Measurements from ENCODE around the gene SEBOX.

Gene SEBOX

DNA sequence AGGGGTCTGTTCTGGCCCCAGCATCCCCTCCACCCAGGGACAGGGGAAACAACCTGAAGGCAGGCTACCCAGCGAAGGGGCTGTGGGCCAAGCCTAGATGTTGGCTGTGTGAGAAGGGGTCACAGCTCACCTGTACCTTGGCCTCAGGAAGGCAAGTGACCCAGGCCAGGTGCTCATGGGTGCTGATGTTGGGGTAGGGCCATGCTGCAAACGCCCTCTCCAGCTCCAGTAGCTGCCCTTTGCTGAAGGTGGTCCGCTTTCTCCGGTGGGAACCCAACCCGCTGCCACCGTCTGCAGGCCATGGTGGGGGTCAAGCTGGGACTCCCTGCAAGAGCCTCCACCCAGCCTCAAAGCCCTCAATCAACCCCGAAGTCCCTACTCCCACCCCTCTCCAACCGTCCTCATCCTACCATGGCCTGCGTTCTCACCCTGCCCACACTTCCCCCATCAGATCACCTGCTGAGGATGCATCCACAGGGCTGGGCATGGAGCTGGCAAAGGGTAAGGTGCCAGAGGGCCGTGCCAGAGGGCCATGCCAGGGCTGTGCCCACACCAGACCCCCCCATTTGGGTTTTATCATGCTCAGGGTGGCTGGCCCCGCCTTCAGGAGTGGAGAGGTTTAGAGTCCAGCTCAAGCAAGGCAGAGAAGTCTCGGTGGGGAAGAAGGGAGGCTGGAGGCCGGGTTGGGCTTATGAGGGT, at the start of gene SEBOX:
Gene SEBOX (minus strand): TSS at position 535 of the 699 bp plus-strand sequence. CDS start 48 bp downstream, at position 487.
- DNase-seq (ENCODE audit: low spot score): no peak

GRCh38 chr17:28413804-28414203, 48.8 kb upstream of the SEBOX start:
- no peak for DNase-seq (ENCODE audit: low spot score)

DNA sequence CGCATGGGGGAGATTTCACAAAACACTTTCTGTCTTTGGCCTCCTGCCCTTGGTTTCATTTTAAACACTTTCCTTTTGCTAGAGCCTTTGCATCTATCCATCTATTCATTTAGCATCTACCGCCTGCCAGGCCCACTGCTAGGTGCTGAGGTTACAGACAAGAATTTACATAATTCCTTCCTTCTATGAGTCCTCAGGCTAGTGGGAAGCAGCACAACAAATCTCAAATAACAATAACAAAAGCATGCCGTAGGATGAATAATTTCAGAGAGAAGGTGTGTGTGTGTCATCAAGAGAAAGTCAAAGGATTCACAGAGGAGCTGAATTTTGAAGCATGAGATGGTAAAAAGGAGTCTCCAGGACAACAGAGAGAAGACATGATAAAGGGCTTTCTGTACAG, 47.1 kb upstream of the SEBOX start:
- DNase-seq (ENCODE audit: low spot score): no peak

DNA sequence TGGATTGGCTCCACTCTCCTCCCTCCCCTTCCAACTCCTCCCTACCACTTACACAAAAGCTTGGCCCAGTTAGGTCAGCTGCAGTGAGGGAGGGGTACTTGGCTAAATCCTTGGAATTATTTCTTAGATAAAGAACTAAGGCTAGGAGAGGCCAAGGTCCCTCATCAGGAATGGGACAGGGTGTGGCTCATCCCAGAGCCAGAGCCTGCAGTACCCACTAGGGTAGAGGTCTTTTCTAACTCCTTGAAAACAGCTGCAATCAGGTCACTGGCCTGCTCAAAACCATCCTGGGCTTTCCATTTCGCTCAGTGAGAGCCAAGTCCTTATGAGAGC, 42.9 kb upstream of the SEBOX start:
- DNase-seq (ENCODE audit: low spot score): no peak

GRCh38 chr17:28407130-28407973, 42.4 kb upstream of the SEBOX start:
- no peak for DNase-seq (ENCODE audit: low spot score)

DNA sequence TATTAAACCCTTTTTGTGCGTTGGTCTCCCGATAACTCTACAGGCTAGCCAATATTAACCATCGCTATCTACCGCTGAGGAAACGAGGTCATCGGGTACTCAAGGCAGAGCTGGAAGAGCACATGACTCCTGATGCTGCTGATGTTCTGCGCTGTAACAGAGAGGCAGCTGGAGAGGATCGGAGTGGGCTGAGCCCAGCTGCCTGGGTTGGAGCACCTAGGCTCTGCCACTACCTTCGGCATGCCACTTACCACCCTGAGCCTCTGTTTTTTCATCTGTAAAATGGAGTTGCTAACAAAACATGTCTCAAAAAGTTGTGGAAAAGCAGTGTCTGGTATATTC, 41.4 kb upstream of the SEBOX start:
- no peak for DNase-seq (ENCODE audit: low spot score)

DNA sequence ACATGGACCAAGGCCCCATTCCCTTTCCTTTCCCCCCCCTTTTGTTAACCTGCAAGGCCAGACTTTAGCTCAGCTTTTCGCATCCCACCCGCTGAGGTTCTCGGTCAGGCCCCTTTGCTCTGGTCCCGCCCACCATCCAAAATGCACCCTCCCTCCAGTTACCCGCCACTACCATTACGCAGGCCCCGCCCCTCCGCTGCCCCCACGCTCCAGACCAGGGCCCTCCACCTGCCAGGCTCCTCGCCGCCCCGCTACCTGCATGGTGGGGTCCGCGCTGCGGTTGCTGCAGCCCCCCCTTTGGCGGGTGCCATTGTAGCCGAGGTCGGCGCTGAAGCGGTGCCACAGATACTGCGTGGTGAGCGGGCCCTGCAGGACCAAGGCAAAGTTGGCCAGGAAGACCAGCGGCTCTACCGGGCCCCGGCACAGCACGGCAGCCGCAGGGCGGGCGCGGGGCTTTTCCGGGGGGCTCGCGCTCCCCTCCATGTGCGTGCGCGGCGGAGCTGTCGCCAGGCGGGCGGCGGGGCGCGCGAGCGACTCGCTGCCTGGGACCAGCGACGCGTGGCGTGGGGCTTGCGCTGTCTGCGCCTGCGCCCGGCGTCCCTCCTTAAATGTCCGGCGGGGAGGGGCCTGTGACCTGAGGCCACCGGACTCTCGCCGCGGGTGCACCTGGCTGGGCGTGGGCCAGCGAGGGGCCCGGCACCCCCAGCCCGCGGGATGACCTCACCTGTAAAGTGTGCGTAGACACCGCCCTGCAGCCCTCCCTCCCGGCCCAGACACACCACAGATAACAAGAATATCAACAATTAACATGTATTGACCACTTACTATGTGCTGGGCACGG, 40.9 kb upstream of the SEBOX start, which contains the start of gene SLC46A1:
Gene SLC46A1 (minus strand): TSS at position 581 of the 841 bp plus-strand sequence. CDS start 98 bp downstream, at position 483.
- no peak for DNase-seq (ENCODE audit: low spot score)

- DNase-seq (ENCODE audit: low spot score): no peak
These were observed 40.0 kb upstream of the SEBOX start for GRCh38 chr17:28404812-28405570.

DNA sequence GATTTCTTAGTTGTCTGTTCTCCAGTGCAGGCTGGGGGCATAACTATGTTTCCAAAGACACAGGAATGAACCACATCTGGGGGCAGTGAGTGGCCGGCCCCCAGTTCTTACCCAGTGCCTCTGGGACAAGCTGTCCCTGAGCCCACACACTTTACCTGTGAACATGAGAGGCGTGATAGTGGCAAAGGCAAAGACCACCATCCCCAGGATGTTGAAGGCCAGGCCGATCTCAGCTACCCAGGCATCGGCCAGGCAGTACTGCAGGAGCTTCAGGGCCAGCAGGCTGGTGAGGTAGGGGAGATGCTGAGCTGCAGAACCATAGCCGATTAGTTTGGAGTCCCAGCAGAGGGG, 39.4 kb upstream of the SEBOX start:
- no peak for DNase-seq (ENCODE audit: low spot score)

- no peak for DNase-seq (ENCODE audit: low spot score)
These were observed 39.0 kb upstream of the SEBOX start for GRCh38 chr17:28404007-28404406.

- no peak for DNase-seq (ENCODE audit: low spot score)
These were observed 37.8 kb upstream of the SEBOX start for GRCh38 chr17:28402844-28403243.

DNA sequence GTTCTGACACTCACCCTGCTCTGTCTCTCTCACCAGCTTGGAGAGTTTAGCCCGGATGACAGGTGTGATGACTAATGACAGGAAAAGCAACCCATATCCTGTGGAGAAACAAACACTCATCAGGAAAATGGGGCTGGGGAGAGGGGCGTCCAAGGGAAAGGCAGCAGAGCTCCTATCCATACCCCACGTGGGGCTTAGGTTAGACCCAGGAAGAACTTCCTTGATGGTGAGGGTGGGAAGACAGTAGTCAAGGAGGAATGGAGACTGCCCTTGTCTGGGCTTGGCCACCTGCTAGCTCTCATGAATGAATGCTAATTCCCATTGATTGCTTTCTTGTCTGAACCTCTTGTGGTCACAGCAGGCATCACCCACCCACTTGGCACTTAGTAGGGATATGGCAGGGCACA, 37.2 kb upstream of the SEBOX start:
- DNase-seq (ENCODE audit: low spot score): no peak

GRCh38 chr17:28399808-28400207, 34.8 kb upstream of the SEBOX start:
- DNase-seq (ENCODE audit: low spot score): no peak

DNA sequence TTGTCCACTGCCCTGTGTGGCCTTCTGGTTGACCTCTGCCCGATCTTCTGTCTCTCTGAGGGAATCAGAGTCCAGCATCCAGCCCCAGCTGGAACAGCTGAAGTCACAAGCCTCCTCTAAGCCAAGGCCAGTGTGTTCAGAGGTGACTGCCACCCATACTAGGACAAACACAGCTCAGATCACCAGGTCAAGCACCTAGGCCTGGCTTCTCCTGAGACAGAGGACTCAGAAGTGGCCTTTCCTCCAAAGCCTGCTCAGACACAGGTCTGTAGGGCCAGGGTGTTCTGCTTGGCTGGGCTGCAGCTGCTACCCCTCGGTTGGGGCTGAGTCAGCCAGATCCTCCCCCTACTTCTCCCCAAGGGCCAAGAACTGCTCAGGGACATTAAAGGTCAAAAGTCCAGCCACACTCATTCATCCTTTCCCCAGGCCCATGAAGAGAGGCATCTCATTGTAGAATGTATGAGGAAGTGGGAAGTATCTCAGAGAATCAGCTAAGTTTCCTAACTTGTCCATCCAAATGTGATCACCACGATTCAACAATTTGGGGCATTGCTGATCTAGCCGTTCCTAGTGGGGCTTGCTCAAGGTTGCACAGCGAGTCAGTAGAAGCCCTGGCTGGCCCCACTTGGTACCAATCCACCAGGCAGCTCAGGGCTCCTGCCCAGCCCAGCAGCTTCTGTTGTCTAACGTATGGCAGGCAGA, 33.4 kb upstream of the SEBOX start:
- no peak for DNase-seq (ENCODE audit: low spot score)

- no peak for DNase-seq (ENCODE audit: low spot score)
These were observed 32.8 kb upstream of the SEBOX start for GRCh38 chr17:28397687-28398279.

- no peak for DNase-seq (ENCODE audit: low spot score)
These were observed 32.3 kb upstream of the SEBOX start for GRCh38 chr17:28397275-28397674.

GRCh38 chr17:28396635-28397239, 31.7 kb upstream of the SEBOX start:
- DNase-seq (ENCODE audit: low spot score): no peak

- DNase-seq (ENCODE audit: low spot score): no peak
These were observed 31.0 kb upstream of the SEBOX start for GRCh38 chr17:28395968-28396367.

GRCh38 chr17:28395426-28395825, 30.4 kb upstream of the SEBOX start:
- DNase-seq (ENCODE audit: low spot score): no peak

- DNase-seq (ENCODE audit: low spot score): no peak
These were observed 29.5 kb upstream of the SEBOX start for GRCh38 chr17:28394337-28395116.

All from hematopoietic multipotent progenitor cell treated with erythropoietin and hydrocortisone succinate and interleukin-3 and kit ligand, for 15 days (in vitro differentiated cells).